LHCN-M2 (cell line): ENCODE measurements around the gene MED25. TPM values are rescaled to one million over a fixed set of nuclear protein-coding genes. Genes with fewer than 3 reads are reported as not detected.
"Not testable (repeated sequence)": the region's sequence is repeated elsewhere in the genome, so short reads cannot be mapped to it uniquely, and the experiment has no call there.

ENCODE experiments used
- DNase-seq: peaks from one replicate; pipeline ENCODE4 v3.0.0-alpha.2; 2012; ENCODE audit warnings: low read depth
- total RNA-seq: library from RNA; depleted of rRNA; stranded (reverse); fragments of >200 nt; gene quantifications from 2 replicates; pipeline ENCODE4 v1.2.3, GENCODE V29; 2014

Gene MED25
- total RNA-seq, 1 experiment from 2014 or later, result 23.1 TPM

GRCh38 chr19:49814010-49814409 is 4.1 kb upstream of the MED25 start:
- no peak for DNase-seq

- no peak for DNase-seq
Measured at GRCh38 chr19:49816590-49816989, 1.5 kb upstream of the MED25 start.

- DNase-seq, result no peak
Measured at GRCh38 chr19:49818649-49819370, 721 bp downstream of the MED25 start.

- not testable (repeated sequence) for DNase-seq
Measured at GRCh38 chr19:49819452-49820115, 1.5 kb downstream of the MED25 start.

GRCh38 chr19:49820125-49820524 is 2.0 kb downstream of the MED25 start:
- no peak for DNase-seq

- DNase-seq, result no peak
Measured at GRCh38 chr19:49823472-49823871, 5.4 kb downstream of the MED25 start.

- DNase-seq, result no peak
Measured at GRCh38 chr19:49824662-49825061, 6.6 kb downstream of the MED25 start.

GRCh38 chr19:49827034-49827433 is 8.9 kb downstream of the MED25 start:
- no peak for DNase-seq

GRCh38 chr19:49829200-49829599 is 11.1 kb downstream of the MED25 start:
- DNase-seq, result no peak

- no peak for DNase-seq
Measured at GRCh38 chr19:49829721-49830120, 11.6 kb downstream of the MED25 start.

- no peak for DNase-seq
Measured at GRCh38 chr19:49830766-49831165, 12.7 kb downstream of the MED25 start.

GRCh38 chr19:49831592-49831991 is 13.5 kb downstream of the MED25 start:
- DNase-seq, result no peak

- DNase-seq, result peak; percentile 47
Measured at GRCh38 chr19:49832556-49832955, 14.5 kb downstream of the MED25 start.

GRCh38 chr19:49833599-49833998 is 15.5 kb downstream of the MED25 start:
- no peak for DNase-seq

- no peak for DNase-seq
Measured at GRCh38 chr19:49835562-49835961, 17.5 kb downstream of the MED25 start.

GRCh38 chr19:49836176-49837008 is 18.3 kb downstream of the MED25 start:
- no peak for DNase-seq

- no peak for DNase-seq
Measured at GRCh38 chr19:49837009-49837310, 18.9 kb downstream of the MED25 start.

GRCh38 chr19:49837425-49837824 is 19.3 kb downstream of the MED25 start:
- no peak for DNase-seq

- DNase-seq, result no peak
Measured at GRCh38 chr19:49838885-49839588, 20.9 kb downstream of the MED25 start.

- no peak for DNase-seq
Measured at GRCh38 chr19:49839713-49840112, 21.6 kb downstream of the MED25 start.

- no peak for DNase-seq
Measured at GRCh38 chr19:49840321-49840720, 22.2 kb downstream of the MED25 start.

- DNase-seq, result no peak
Measured at GRCh38 chr19:49840736-49841249, 22.7 kb downstream of the MED25 start.
